ENCODE measurements around the gene ATP9B.

The ATP9B gene

DNA sequence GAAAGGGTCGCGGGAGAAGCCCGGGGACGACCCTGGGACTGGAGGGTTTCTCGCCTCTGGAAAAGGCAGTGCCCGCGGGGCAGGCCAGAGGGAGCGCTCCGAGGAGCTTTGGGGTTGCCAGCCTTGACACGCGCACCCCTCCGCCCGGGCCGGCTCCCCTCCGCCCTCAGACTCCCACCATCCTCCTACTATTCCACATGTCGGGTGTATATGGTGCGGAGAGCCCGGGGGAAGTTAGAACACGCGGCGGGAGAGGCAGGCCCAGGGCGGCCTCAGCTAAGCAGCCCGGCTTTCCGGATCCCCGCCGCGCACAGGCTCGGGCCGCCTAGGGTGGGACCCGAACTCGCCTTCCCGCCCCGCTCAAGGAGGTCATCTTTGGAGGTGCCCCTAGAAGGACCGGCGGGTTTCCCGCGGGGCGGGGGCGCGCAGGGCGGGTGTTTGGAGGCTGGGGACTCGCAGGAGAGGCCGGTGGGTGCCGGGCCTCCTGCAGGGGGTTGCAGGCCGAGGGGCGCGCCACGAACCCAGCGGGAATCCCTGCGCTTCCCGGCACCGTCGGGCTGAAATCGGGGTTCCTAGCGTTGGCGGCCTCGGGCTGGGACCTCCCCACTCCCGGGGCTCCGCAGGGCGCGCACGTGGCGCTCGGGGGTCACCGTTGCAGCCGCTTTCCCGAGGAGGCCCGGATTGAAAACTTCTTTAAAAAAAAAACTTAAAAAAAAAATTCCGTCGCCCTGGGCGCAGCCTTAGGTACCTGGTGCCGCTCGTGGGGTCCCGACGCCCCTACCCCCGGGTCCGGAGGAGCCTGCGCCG is 330.3 kb downstream of the ATP9B start:
- DNase-seq (ENCODE audit: extremely low read depth, low read depth): no peak
- TF ChIP-seq, protein P1, sequence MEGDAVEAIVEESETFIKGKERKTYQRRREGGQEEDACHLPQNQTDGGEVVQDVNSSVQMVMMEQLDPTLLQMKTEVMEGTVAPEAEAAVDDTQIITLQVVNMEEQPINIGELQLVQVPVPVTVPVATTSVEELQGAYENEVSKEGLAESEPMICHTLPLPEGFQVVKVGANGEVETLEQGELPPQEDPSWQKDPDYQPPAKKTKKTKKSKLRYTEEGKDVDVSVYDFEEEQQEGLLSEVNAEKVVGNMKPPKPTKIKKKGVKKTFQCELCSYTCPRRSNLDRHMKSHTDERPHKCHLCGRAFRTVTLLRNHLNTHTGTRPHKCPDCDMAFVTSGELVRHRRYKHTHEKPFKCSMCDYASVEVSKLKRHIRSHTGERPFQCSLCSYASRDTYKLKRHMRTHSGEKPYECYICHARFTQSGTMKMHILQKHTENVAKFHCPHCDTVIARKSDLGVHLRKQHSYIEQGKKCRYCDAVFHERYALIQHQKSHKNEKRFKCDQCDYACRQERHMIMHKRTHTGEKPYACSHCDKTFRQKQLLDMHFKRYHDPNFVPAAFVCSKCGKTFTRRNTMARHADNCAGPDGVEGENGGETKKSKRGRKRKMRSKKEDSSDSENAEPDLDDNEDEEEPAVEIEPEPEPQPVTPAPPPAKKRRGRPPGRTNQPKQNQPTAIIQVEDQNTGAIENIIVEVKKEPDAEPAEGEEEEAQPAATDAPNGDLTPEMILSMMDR (IDR thresholded peaks at IDR 0.05; ENCODE audit: low read depth, low read length): no peak

DNA sequence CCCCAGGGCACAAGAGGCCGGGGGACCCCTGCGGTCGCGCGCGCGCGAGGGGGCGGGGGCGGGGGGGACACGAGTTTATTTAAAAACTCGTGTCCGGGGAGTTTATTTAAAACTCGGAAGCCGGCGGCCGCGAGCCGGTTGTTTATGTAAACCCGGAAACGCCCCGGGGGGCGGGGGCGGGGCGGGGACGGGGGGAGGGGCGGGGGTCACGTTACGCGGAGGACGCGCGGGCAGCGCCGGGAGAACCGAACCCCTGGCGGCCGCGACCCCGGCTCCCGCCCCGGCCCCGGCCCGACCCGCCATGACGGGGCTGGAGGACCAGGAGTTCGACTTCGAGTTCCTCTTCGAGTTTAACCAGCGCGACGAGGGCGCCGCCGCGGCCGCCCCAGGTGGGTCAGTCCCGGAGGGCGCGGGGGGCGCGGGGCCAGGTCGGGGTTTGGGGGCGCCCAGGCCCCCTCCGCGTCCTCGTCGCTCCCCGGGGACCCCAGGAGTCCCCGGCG is 330.9 kb downstream of the ATP9B start:
- DNase-seq (ENCODE audit: extremely low read depth, low read depth): no peak
- TF ChIP-seq, protein P1 (IDR thresholded peaks at IDR 0.05; ENCODE audit: low read depth, low read length): no peak

DNA sequence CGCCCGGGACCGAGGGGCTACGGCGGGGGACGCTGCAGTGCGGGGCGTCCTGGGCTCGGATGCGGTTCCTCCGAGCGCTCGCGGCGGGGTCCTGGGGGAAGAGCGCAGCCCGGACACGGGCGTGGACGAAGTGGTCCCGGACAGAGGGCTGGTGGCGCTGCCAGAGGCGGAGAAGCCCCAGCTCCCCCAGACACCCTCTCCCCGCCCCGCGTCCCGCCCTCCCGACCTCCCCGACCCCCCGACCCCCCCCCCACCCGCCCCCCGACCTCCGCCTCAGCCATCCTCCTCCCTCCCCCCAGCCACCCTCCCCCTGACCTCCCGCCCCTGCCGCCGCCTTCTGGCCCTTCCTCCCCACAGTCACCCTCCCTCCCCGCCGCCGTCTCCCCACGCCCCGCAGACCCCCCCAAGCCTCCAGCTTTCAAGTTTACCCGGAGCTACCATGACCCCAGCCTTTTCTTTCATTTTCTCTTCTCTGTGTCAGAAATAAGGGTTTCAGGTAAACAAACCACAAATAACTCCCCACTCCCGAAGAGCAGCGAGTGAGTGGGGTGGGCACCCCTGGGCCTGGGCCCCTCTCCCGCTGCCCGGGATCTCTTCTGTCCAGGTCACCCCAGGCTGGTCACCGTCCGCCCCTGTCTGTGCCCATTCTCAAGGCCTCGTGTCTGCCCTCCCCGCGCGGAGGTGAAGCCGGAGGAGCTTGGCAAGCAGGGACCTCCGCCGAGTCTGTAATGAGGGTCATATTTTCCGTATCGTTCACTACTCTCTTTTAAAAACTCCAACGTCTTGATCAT is 331.6 kb downstream of the ATP9B start:
- no peak for DNase-seq (ENCODE audit: extremely low read depth, low read depth)
- TF ChIP-seq, protein P1 (IDR thresholded peaks at IDR 0.05; ENCODE audit: low read depth, low read length): no peak

DNA sequence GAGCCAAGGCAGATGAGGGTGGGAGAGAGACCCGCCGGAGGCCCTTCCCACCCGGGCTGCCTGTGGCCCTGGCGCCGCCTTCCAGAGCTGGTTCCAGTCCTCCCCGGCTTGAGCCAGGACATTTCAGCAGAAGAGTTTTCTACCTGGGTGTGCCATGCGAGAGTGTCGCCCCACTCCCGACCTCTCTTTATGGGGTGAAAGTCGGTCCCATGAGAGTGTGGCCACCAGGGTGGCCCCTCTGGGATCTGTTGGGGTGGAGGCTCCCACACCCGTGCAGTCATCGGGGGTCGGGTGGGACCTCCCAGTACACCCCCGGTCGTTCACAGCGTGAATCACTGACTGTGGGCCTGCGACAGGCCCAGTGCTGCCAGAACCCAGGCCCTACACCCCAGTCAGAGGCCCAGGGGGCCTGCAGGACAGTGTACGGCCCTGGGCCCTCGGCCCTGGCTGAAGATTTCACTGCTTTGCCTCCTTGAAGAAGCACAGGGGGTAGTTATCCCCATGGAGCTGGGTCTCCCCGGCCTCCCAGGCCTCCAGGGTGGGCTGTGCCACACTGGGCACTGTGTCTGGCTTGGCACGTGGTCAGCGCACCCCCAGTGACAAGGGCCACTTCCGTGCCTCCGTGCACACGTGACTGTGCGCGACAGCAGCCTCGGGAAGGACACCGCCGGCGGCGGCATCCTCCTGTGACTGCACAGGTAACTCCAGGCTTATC is 332.5 kb downstream of the ATP9B start:
- TF ChIP-seq, protein P1 (IDR thresholded peaks at IDR 0.05; ENCODE audit: low read depth, low read length): no peak

GRCh38 chr18:79402209-79402576 is 333.0 kb downstream of the ATP9B start:
- TF ChIP-seq, protein P1 (IDR thresholded peaks at IDR 0.05; ENCODE audit: low read depth, low read length): no peak
- DNase-seq (ENCODE audit: extremely low read depth, low read depth): no peak

More for the DNA sequence above, 332.5 kb downstream of the ATP9B start:
- DNase-seq (ENCODE audit: extremely low read depth, low read depth): no peak

- no peak for DNase-seq (ENCODE audit: extremely low read depth, low read depth)
- TF ChIP-seq, protein P1 (IDR thresholded peaks at IDR 0.05; ENCODE audit: low read depth, low read length): no peak
Observed at GRCh38 chr18:79402977-79403722, 334.0 kb downstream of the ATP9B start.
